SH-SY5Y (cell line): ENCODE results near the gene ANKRD52.

Experiments used
- GATA2 ChIP-seq: IDR thresholded peaks from 2 replicates; pipeline ENCODE4 v1.6.1; 2011; ENCODE audit warnings: mild to moderate bottlenecking, low read depth, low read length
- GATA3 ChIP-seq: IDR thresholded peaks from 2 replicates; pipeline ENCODE4 v1.6.1; 2011; ENCODE audit warnings: low read depth, mild to moderate bottlenecking, low read length, moderate library complexity

DNA sequence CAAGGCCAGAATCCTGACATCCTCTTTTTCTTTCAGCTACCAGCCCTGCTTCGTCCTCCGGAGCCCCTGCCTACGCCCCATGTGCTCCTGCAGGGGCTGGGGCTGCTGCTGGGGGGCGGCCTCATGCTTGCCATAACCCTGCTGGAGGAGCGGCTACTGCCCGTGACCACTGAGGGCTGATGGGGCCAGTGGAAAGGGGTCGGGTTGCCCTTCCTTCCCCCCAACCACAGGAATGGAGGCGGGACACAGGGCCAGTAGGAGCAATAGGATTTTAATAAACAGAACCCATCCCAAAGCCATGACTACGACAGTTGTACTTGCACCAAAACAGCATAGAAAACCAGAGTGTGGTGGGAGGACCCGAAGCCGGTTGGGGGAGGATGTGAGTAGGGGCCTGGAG is 20.6 kb downstream of the ANKRD52 start:
- TF ChIP-seq GATA2, result no peak
- TF ChIP-seq GATA3, result no peak
